ENCODE data around the gene ATP9B. TPM values are rescaled to one million over a fixed set of nuclear protein-coding genes. Genes with fewer than 3 reads are reported as not detected.

Gene ATP9B
- polyA plus RNA-seq, 1 donor = 20.2 TPM

- no peak for DNase-seq (ENCODE audit: low read depth)
Observed at GRCh38 chr18:79199691-79200374, 130.6 kb downstream of the ATP9B start.

GRCh38 chr18:79200546-79201268 lies 131.5 kb downstream of the ATP9B start:
- DNase-seq (ENCODE audit: low read depth) = no peak

GRCh38 chr18:79203017-79203605 lies 133.9 kb downstream of the ATP9B start:
- DNase-seq (ENCODE audit: low read depth) = no peak

- no peak for DNase-seq (ENCODE audit: low read depth)
Observed at GRCh38 chr18:79204889-79205807, 136.0 kb downstream of the ATP9B start.

GRCh38 chr18:79206444-79206843 lies 137.2 kb downstream of the ATP9B start:
- DNase-seq (ENCODE audit: low read depth) = no peak

GRCh38 chr18:79208906-79209305 lies 139.7 kb downstream of the ATP9B start:
- DNase-seq (ENCODE audit: low read depth) = no peak

GRCh38 chr18:79210002-79210910 lies 141.1 kb downstream of the ATP9B start:
- no peak for DNase-seq (ENCODE audit: low read depth)

- DNase-seq (ENCODE audit: low read depth) = no peak
Observed at GRCh38 chr18:79211844-79212243, 142.7 kb downstream of the ATP9B start.

- no peak for DNase-seq (ENCODE audit: low read depth)
Observed at GRCh38 chr18:79214056-79214455, 144.9 kb downstream of the ATP9B start.

GRCh38 chr18:79216176-79216575 lies 147.0 kb downstream of the ATP9B start:
- no peak for DNase-seq (ENCODE audit: low read depth)

- DNase-seq (ENCODE audit: low read depth) = no peak
Observed at GRCh38 chr18:79217979-79218604, 148.9 kb downstream of the ATP9B start.

GRCh38 chr18:79218605-79219190 lies 149.5 kb downstream of the ATP9B start:
- DNase-seq (ENCODE audit: low read depth) = no peak

- no peak for DNase-seq (ENCODE audit: low read depth)
Observed at GRCh38 chr18:79221136-79221535, 151.9 kb downstream of the ATP9B start.

- DNase-seq (ENCODE audit: low read depth) = no peak
Observed at GRCh38 chr18:79222790-79223189, 153.6 kb downstream of the ATP9B start.

GRCh38 chr18:79223431-79223830 lies 154.2 kb downstream of the ATP9B start:
- DNase-seq (ENCODE audit: low read depth) = no peak

GRCh38 chr18:79224381-79224780 lies 155.2 kb downstream of the ATP9B start:
- DNase-seq (ENCODE audit: low read depth) = no peak

GRCh38 chr18:79227621-79228020 lies 158.4 kb downstream of the ATP9B start:
- DNase-seq (ENCODE audit: low read depth) = no peak

- no peak for DNase-seq (ENCODE audit: low read depth)
Observed at GRCh38 chr18:79229431-79229830, 160.2 kb downstream of the ATP9B start.

GRCh38 chr18:79234438-79234837 lies 165.2 kb downstream of the ATP9B start:
- no peak for DNase-seq (ENCODE audit: low read depth)

GRCh38 chr18:79239631-79240030 lies 170.4 kb downstream of the ATP9B start:
- DNase-seq (ENCODE audit: low read depth) = no peak

Data from forelimb muscle (tissue), 1 donor.